NCI-H1436 treated with DMSO at 0.1 percent for 48 hours (cell line): Measurements from ENCODE around the gene NOL3.
"Not testable (repeated sequence)": the region's sequence is repeated elsewhere in the genome, so short reads cannot be mapped to it uniquely, and the experiment has no call there.

Experiments used
- DNase-seq: peaks from one replicate; lab custom pipeline; 2025; lab: John Stamatoyannopoulos, UW

Gene NOL3

DNA sequence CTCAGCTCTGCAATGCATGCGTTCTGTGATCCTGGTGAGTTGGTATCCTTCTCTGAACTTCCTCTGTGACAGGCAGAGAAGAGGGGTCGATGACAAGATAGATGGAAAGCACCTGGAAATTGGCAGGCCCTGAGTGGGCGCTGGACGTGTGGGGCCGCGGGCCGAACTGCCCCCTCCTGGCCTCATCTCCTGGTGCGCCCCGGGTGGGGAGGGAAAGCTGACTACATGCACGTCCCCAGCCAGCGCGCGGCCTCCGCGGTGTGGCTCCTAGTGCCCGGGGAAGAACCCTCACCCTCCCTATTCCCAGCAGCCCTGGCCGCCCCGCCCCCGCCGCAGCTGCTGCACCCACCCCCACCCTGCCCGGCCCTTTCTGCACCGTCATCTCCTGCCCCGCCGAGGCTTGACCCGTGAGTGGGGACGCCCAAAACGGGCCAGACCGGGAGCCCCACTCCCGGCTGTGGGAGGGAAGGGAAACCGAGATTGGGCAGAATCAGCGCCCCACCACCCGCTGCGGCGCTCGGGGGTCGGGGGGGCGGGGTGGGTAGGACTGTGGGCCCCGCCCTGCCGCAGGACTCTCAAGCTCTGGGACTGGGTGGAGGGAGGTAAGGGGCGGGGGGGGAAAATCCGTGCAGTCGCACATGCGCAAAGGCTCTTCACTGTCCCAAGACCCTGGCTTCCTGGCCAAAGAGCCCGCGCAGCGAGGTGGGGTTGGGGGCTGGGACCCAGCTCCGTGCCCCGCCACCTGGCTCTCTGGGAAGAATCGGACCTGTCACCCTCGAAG lies at the start of gene NOL3:
Gene NOL3, plus strand, starts transcription at position 371 of the 781 bp plus-strand sequence.
- no peak for DNase-seq

DNA sequence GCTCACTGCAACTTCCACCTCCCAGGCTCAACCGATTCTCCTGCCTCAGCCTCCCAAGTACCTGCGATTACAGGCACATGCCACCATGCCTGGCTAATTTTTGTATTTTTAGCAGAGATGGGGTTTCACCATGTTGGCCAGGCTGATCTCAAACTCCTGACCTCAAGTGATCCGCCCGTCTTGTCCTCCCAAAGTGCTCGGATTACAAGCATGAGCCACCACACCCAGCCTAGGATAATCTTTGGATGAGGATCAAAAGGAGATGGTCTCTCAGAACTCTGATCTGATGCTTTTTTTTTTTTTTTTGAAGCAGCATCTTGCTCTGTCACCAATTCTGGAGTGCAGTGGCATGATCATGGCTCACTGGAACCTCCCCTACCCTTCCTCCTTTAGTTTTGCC lies 47.5 kb upstream of the NOL3 start:
- not testable (repeated sequence) for DNase-seq

GRCh38 chr16:67128417-67128816 lies 41.9 kb upstream of the NOL3 start:
- DNase-seq, result no peak

GRCh38 chr16:67128887-67129286 lies 41.5 kb upstream of the NOL3 start:
- DNase-seq, result no peak

DNA sequence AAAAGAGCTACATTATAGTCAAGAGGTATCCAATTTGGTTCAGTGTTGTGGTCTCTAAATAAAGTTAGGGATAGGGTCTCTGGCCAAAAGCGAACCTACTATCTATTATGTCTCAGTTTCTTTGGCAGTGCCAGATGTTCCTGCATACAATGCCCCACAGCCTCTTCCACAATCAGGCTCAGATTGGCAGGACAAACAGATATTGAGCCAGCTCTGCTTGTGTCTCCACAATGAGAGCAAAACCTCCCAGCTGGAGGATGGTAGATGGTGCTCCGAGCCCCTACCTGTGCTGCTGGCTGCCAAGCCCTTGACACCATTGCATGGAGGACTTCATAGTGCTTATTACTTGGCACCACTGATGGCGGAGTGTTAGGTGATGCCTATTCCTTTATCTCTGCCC lies 40.9 kb upstream of the NOL3 start:
- DNase-seq, result no peak

DNA sequence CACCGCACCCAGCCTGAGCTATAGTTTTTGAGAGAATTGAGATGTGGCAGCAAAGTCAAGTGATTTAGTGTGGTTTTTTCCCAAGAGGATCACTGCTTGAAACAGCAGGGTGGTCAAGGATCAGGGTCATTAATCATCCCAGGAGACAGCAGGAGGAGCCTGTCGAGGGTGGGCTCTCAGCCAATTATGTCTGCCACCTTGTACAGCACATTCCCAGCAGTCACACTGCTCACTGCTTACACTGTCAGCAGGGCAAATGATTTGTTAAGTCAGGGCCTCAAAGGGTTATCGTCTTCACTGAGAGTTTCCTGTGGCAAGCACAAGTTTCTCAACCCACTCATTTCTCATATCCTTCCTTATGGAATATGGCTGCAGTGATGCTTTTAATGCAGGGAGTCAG lies 32.7 kb upstream of the NOL3 start:
- no peak for DNase-seq

GRCh38 chr16:67141391-67141790 lies 28.9 kb upstream of the NOL3 start:
- no peak for DNase-seq

- no peak for DNase-seq
Observed at GRCh38 chr16:67142342-67142741, 28.0 kb upstream of the NOL3 start.

GRCh38 chr16:67144943-67145342 lies 25.4 kb upstream of the NOL3 start:
- no peak for DNase-seq

- DNase-seq, result no peak
Observed at GRCh38 chr16:67145746-67146145, 24.6 kb upstream of the NOL3 start.

DNA sequence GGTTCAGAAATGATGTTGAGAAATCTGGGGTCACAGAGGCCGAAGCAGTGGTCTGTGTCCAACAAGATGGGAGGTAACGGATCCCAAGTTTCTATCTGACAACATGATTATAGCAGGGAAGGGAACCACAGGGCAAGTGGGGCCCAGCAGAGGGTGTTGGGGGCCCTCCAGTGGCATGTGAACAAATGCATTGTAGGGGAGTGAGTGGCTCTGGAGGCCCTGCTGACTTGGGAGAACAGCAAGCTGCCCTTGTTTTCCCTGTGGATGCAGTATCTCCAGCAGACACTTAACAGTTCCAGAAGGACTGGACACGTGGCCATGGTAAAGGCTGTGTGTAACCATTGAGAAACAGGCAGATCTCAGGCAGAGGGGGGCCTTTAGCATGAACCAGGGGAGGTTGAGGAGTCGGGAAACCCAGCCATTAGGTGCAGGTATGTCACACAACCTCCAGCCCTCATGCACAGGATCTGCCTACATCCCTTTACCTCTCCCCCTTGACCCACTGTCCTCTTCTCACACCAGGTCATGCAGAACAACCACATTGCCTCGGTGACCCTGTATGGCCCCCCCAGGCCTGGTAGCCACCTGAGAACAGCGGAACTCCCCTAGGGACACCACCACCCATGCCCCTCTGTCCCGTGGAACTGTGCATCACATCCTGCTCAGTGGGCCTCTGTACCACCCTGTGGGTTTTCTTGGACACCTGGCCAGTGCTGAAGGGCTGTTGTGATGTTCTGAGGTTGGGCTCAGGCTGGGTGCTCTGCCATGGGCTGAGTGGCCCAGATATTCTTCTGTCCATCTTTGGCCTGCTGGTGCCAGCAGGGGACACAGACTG lies 23.6 kb upstream of the NOL3 start:
- no peak for DNase-seq

- no peak for DNase-seq
Observed at GRCh38 chr16:67147437-67148140, 22.7 kb upstream of the NOL3 start.

GRCh38 chr16:67148221-67148620 lies 22.1 kb upstream of the NOL3 start:
- DNase-seq, result no peak

- DNase-seq, result no peak
Observed at GRCh38 chr16:67148656-67149275, 21.6 kb upstream of the NOL3 start.

- no peak for DNase-seq
Observed at GRCh38 chr16:67149276-67150046, 20.9 kb upstream of the NOL3 start.

GRCh38 chr16:67150047-67150832 lies 20.1 kb upstream of the NOL3 start:
- no peak for DNase-seq

- DNase-seq, result no peak
Observed at GRCh38 chr16:67150833-67151396, 19.4 kb upstream of the NOL3 start, which contains the start of gene B3GNT9. Gene B3GNT9 (minus strand): TSS chr16:67150998. CDS start chr16:67150485, 513 bp downstream.

GRCh38 chr16:67151431-67152097 lies 18.8 kb upstream of the NOL3 start:
- no peak for DNase-seq

GRCh38 chr16:67154578-67155294 lies 15.6 kb upstream of the NOL3 start:
- no peak for DNase-seq
